Neural crest cell (in vitro differentiated cells): Measurements from ENCODE around the gene OR10G2. TPM values are rescaled to one million over a fixed set of nuclear protein-coding genes. Genes with fewer than 3 reads are reported as not detected.
"Not testable (repeated sequence)": the region's sequence is repeated elsewhere in the genome, so short reads cannot be mapped to it uniquely, and the experiment has no call there.

Source experiments
- DNase-seq: peaks from one replicate; pipeline ENCODE4 v3.0.0; 2021; ENCODE audit warnings: low read depth, mixed read lengths, low spot score
- H3K27ac Mint-ChIP-seq: one replicate; pipeline ENCODE4 v1.8.0; 2021; ENCODE audit warnings: mild to moderate bottlenecking, mixed read lengths; ENCODE audit not compliant: unreplicated experiment
- H3K27me3 Mint-ChIP-seq: 2 replicates; pipeline ENCODE4 v1.8.0; 2021; ENCODE audit warnings: low read depth, mild to moderate bottlenecking, mixed read lengths
- H3K36me3 Mint-ChIP-seq: 2 replicates; pipeline ENCODE4 v1.8.0; 2021; ENCODE audit warnings: low read depth, mild to moderate bottlenecking, mixed read lengths
- H3K4me1 Mint-ChIP-seq: 2 replicates; pipeline ENCODE4 v1.8.0; 2021; ENCODE audit warnings: mixed read lengths
- H3K4me3 Mint-ChIP-seq: one replicate; pipeline ENCODE4 v1.8.0; 2021; ENCODE audit warnings: mild to moderate bottlenecking, mixed read lengths
- H3K9me3 Mint-ChIP-seq: 2 replicates; pipeline ENCODE4 v1.8.0; 2021; ENCODE audit warnings: mixed read lengths
- total RNA-seq: library from RNA; stranded (reverse); gene quantifications from 2 replicates; pipeline ENCODE4 v1.2.1, GENCODE V29; 2021
- TF ChIP-seq, protein P1 (sequence below): fragments of 200-600 bp; sonication (generic); conservative IDR thresholded peaks from 2 replicates; pipeline ENCODE4 v1.5.0; 2021; ENCODE audit warnings: antibody characterized with exemption, mild to moderate bottlenecking

Gene OR10G2
- total RNA-seq, 1 donor from 2014 or later: not detected

DNA sequence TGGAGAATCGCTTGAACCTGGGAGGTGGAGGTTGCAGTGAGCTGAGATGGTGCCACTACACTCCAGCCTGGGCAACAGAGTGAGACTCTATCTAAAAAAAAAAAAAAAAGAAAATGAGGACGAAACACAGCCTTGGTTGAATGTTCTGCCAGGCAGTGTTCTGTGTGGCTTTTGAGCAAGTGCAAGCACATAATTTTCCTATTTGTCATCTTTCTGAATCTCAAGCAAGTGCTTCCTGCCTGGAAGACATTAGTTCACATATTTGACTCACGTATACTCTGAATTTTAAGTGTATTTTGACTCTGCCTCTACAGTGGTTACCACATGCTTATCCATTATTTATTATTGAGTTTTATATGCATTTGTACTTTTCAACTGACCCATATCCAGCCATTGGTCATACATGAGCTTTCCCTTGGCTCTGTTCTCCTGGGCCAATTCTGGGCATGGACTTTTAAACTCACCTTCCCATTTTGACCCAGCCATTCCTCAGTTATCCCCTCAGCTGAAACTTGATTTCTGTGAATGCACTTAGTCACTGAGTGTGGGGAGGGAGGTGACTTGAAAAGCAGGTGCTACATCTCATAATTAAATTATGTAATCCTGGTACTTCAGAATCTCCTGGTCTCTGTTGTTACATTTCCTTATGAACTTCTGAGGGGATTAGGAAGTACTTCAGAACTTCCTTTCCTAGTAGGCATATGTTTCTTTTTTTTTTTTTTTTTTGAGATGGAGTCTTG lies 8.1 kb downstream of the OR10G2 start:
- TF ChIP-seq, protein P1, sequence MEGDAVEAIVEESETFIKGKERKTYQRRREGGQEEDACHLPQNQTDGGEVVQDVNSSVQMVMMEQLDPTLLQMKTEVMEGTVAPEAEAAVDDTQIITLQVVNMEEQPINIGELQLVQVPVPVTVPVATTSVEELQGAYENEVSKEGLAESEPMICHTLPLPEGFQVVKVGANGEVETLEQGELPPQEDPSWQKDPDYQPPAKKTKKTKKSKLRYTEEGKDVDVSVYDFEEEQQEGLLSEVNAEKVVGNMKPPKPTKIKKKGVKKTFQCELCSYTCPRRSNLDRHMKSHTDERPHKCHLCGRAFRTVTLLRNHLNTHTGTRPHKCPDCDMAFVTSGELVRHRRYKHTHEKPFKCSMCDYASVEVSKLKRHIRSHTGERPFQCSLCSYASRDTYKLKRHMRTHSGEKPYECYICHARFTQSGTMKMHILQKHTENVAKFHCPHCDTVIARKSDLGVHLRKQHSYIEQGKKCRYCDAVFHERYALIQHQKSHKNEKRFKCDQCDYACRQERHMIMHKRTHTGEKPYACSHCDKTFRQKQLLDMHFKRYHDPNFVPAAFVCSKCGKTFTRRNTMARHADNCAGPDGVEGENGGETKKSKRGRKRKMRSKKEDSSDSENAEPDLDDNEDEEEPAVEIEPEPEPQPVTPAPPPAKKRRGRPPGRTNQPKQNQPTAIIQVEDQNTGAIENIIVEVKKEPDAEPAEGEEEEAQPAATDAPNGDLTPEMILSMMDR: no peak
- H3K27me3 Mint-ChIP-seq: peaks cover 12% of the 10 kb centered on the region
- no peak overlapping the region for H3K27ac Mint-ChIP-seq
- no peaks in the 10 kb centered on the region for H3K4me1 Mint-ChIP-seq
- no peaks in the 10 kb centered on the region for H3K36me3 Mint-ChIP-seq
- H3K4me3 Mint-ChIP-seq: no peak overlapping the region
- H3K9me3 Mint-ChIP-seq: no peaks in the 10 kb centered on the region
- no peak for DNase-seq

DNA sequence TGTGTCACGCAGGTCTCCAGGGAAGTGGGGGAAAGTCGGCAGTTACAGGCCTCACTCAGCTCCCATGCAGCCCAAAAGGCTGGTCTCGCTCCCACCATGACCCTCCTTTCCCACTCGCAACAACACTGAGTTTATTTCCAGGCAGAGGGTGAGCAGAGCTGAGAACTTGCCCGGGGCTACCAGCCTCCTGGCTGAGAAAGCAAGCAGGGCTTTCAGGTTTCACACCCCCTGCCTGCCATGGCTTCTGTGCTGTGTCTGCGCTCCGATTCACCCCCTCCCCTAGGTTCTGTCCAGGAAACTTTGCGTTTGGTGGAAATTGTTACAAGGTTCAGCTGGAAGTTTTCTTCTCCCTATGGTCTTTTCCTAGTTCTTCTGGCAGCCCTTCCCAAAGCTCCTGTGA lies 17.1 kb downstream of the OR10G2 start:
- DNase-seq: no peak
- TF ChIP-seq, protein P1: no peak
- Mint-ChIP-seq H3K9me3 (peaks cover 5% of the 10 kb centered on the region), H3K27ac (no peak overlapping the region), H3K4me3 (no peak overlapping the region), H3K4me1 (no peaks in the 10 kb centered on the region), H3K27me3 (peaks cover 20% of the 10 kb centered on the region), H3K36me3 (no peaks in the 10 kb centered on the region)

DNA sequence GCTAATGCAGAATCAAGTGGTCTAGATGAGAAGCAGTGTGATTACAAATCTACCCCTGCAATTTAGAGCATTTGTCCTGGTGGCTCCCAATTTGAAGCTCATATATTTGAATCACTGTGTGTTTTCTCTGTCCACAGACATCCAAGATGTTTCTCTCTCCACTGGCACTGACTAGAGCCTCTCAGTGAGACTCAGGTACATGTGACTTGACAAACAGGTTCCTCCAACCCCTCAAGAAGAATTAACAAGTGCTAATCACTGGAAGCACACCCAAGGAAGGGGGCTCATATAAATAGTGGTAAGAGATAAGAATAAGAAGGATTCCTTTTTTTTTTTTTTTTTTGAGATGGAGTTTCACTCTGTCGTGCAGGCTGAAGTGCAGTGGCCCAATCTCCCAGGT lies 20.5 kb downstream of the OR10G2 start:
- Mint-ChIP-seq H3K4me3 (no peak overlapping the region), H3K4me1 (no peaks in the 10 kb centered on the region)
- TF ChIP-seq, protein P1: no peak

DNA sequence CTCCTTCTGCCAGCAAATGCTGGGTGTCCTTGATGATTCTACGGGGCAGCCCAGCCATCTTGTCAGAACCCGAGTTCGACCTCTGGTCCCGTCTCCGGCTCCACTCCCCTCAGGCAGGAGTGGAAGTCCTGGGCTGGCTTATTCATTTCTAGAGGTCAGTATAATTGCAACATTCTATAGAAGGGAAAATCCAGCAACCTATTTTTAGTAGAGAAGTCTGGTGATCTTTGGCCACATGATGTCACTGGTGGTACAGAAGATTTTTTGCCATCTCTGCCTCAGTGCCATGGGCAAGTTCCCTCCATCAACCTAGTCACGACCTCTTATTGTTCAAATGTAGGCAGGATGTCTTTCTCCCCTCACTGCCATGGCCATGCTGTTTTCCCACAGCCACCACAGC lies 22.4 kb downstream of the OR10G2 start:
- no peak for DNase-seq
- Mint-ChIP-seq H3K4me3 (no peak overlapping the region), H3K27me3 (peaks cover 28% of the 10 kb centered on the region), H3K27ac (no peak overlapping the region), H3K4me1 (no peaks in the 10 kb centered on the region), H3K36me3 (no peaks in the 10 kb centered on the region), H3K9me3 (peaks cover 5% of the 10 kb centered on the region)
- TF ChIP-seq, protein P1: no peak

More for the DNA sequence above, 20.5 kb downstream of the OR10G2 start:
- Mint-ChIP-seq H3K27me3 (peaks cover 22% of the 10 kb centered on the region), H3K36me3 (no peaks in the 10 kb centered on the region), H3K27ac (no peak overlapping the region), H3K9me3 (peaks cover 5% of the 10 kb centered on the region)
- DNase-seq: no peak

DNA sequence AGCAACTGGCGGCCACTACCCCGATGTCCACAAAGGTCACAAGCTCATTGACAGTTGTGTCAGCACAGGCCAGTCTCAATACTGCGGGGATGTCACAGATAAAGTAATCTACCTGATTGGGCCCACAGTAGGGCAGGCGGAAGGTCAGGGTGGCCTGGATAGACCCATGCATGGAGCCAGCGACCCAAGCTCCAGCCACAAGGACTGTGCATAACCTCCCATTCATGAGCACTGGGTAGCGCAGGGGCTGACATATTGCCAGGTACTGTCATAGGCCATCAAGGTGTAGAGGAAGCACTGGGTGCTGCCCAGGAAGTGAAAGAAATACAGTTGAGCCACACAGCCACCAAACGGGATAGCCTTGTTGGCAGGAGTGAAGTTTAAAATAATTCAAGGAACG lies 32.6 kb downstream of the OR10G2 start:
- DNase-seq, H3K27ac Mint-ChIP-seq, H3K4me1 Mint-ChIP-seq, H3K36me3 Mint-ChIP-seq, H3K4me3 Mint-ChIP-seq, H3K9me3 Mint-ChIP-seq: not testable (repeated sequence)
- H3K27me3 Mint-ChIP-seq: peaks cover 18% of the 10 kb centered on the region

DNA sequence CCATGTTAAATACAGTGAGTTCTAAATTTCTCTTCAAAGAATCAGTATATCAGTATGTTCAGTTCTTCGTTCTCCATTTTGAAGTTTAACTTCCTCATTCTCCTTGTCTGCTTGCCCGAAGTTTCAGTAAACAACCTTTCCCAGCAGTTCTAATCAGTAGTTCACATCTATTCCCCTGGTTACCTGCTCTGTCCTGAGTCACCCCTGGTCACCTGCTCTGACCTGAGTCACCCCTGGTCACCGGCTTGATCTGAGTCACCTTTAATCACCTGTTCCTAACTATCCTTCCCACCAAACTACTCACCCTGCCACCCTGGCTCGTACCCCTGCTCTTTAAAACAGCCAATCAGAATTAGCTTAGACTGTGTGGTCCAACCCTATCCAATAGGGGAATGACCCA lies 45.4 kb downstream of the OR10G2 start:
- Mint-ChIP-seq H3K4me3 (no peak overlapping the region), H3K36me3 (no peaks in the 10 kb centered on the region), H3K27ac (no peak overlapping the region), H3K9me3 (peaks cover 5% of the 10 kb centered on the region), H3K4me1 (no peaks in the 10 kb centered on the region), H3K27me3 (peaks cover 32% of the 10 kb centered on the region)
- TF ChIP-seq, protein P1: no peak
- no peak for DNase-seq
